ENCODE results near the gene CLTA. TPM values are rescaled to one million over a fixed set of nuclear protein-coding genes. Genes with fewer than 3 reads are reported as not detected.

The CLTA gene
- polyA plus RNA-seq, 2 of the 4 experiments (the other 2 are of a cell fraction), result 291 to 312 TPM

DNA sequence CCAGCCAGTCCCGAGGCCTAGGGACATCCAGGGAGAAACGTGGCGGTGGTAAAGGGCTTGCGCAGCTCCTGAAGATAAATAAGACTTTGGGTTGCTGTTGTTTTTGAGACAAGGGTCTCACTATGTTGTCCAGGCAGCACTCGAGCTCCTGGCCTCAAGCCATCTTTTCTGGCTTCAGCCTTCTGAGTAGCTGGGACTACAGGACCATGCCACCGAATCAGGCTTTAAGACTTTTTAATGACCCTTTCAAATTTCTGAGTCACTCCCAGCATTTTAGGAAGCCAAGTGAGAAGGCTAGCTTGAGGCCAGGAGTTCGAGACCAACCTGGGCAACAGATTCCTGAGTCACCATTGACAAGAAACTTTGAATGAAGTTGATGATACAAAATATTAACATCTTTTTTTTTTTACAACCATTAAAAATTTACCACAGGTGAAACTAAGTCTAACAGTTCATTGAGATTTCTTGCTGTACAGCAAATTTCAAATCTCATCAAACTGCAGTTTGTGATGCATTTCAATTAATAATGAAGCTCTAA is 68.3 kb downstream of the CLTA start:
- H3K4me2 ChIP-seq, result peak overlapping the region; percentile 94
- no peak for TF ChIP-seq BHLHE40 (IDR thresholded peaks at IDR 0.05; ENCODE audit: low read depth, low read length)
- no peaks in the 10 kb centered on the region for H3K9me3 ChIP-seq
- CTCF ChIA-PET, result interaction anchor here (1.0 to 13.7 kb wide), 6 partner anchors 12 to 92 kb away, joined by 3 to 221 read pairs (median 3); no protein-coding TSS in a partner anchor
- DNase-seq (ENCODE audit: low read depth in 1 of 2, low spot score in 1 of 2) (no peak), ATAC-seq (no peak), FAIRE-seq (no peak)
- peaks cover 6% of the 10 kb centered on the region for H3K4me1 ChIP-seq
- POLR2A ChIA-PET, result interaction anchor here (0.6 to 2.5 kb wide), 18 partner anchors 8 to 326 kb away, joined by 3 to 40 read pairs (median 4); partner anchors contain the start of genes CLTA and RNF38
- peak overlapping the region; percentile 89 for H3K4me3 ChIP-seq
- WGBS (ENCODE audit: missing lambda C conversion rate), result 19% methylated on average over 7 of the region's 7 CpGs
- peak overlapping the region; percentile 97 for H3K27ac ChIP-seq

Other genes with a start within 250 kb of the CLTA start
- not detected in 2 replicates for gene OR2S2, start 232.8 kb upstream of the CLTA start, polyA plus RNA-seq (2011; rRNA removed)
- gene OR2S2, start 232.8 kb upstream of the CLTA start, polyA plus RNA-seq (2017; fragmentation: RNase III; extraction: RNeasy Plus Mini Kit Qiagen cat#74134 plus additional on column Dnase treatment), result not detected in 3 replicates
- 8.3 and 8.7 TPM in 2 replicates for gene RECK, start 154.0 kb upstream of the CLTA start, polyA plus RNA-seq (2011; rRNA removed)
- gene RECK, start 154.0 kb upstream of the CLTA start, polyA plus RNA-seq (2017; fragmentation: RNase III; extraction: RNeasy Plus Mini Kit Qiagen cat#74134 plus additional on column Dnase treatment), result 5.0 to 5.7 TPM (median 5.1 TPM) in 3 replicates
- gene GLIPR2, start 54.2 kb upstream of the CLTA start, polyA plus RNA-seq (2011; rRNA removed), result 6.2 and 9.0 TPM in 2 replicates
- gene GLIPR2, start 54.2 kb upstream of the CLTA start, polyA plus RNA-seq (2017; fragmentation: RNase III; extraction: RNeasy Plus Mini Kit Qiagen cat#74134 plus additional on column Dnase treatment), result 13.5 to 16.9 TPM (median 16.0 TPM) in 3 replicates
- 0.05 TPM in 1 of 2 replicates, not detected in the other for gene CCIN, start 21.5 kb upstream of the CLTA start, polyA plus RNA-seq (2011; rRNA removed)
- gene CCIN, start 21.5 kb upstream of the CLTA start, polyA plus RNA-seq (2017; fragmentation: RNase III; extraction: RNeasy Plus Mini Kit Qiagen cat#74134 plus additional on column Dnase treatment), result 0.05 TPM in 2 of 3 replicates, not detected in the other
- gene GNE, start 67.5 kb downstream of the CLTA start, polyA plus RNA-seq (2011; rRNA removed), result 32.9 and 39.5 TPM in 2 replicates
- gene GNE, start 67.5 kb downstream of the CLTA start, polyA plus RNA-seq (2017; fragmentation: RNase III; extraction: RNeasy Plus Mini Kit Qiagen cat#74134 plus additional on column Dnase treatment), result 19.2 to 24.1 TPM (median 23.0 TPM) in 3 replicates
- gene RNF38, start 209.3 kb downstream of the CLTA start, polyA plus RNA-seq (2011; rRNA removed), result 13.2 and 18.5 TPM in 2 replicates
- gene RNF38, start 209.3 kb downstream of the CLTA start, polyA plus RNA-seq (2017; fragmentation: RNase III; extraction: RNeasy Plus Mini Kit Qiagen cat#74134 plus additional on column Dnase treatment), result 8.4 to 9.8 TPM (median 8.7 TPM) in 3 replicates

Measured in A549 (cell line).